HG02571 (cell line): ENCODE measurements around the gene DMD.
"Not testable (repeated sequence)": the region's sequence is repeated elsewhere in the genome, so short reads cannot be mapped to it uniquely, and the experiment has no call there.

Source experiments
- ATAC-seq: cut with Tn5 transposase; IDR thresholded peaks from one replicate; pipeline ENCODE4 v1.9.1; 2021; ENCODE audit warnings: mild to moderate bottlenecking, moderate library complexity; ENCODE audit not compliant: unreplicated experiment

The DMD gene

DNA sequence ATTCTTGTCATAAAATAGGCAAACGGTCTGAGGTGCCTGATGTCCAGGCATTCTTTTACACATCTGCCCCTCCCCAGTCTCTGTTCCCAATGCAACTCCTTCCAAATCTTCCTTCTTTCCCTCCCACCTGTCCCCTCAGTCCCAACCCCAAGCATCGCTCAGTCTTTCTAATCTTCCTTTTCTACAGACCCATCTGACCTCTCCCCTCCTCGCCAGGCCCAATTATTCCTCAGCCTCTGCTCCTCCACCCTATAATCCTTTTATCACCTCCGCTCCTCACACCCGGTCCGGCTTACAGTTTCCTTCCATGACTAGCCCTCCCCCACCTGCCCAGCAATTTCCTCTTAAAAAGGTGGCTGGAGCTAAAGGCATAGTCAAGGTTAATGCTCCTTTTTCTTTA is 1832.4 kb downstream of the DMD start:
- ATAC-seq = not testable (repeated sequence)

DNA sequence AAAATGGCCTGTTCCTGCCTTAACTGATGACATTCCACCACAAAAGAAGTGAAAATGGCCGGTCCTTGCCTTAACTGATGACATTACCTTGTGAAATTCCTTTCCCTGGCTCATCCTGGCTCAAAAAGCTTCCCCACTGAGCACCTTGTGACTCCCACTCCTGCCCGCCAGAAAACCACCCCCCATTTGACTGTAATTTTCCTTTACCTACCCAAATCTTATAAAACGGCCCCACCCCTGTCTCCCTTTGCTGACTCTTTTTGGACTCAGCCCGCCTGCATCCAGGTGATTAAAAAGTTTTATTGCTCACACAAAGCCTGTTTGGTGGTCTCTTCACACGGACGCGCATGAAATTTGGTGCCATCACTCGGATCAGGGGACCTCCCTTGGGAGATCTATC is 1833.5 kb downstream of the DMD start:
- not testable (repeated sequence) for ATAC-seq

- no peak for ATAC-seq
Observed at GRCh38 chrX:31376408-31377022, 1834.8 kb downstream of the DMD start.

GRCh38 chrX:31374786-31375185 is 1836.6 kb downstream of the DMD start:
- ATAC-seq = no peak

DNA sequence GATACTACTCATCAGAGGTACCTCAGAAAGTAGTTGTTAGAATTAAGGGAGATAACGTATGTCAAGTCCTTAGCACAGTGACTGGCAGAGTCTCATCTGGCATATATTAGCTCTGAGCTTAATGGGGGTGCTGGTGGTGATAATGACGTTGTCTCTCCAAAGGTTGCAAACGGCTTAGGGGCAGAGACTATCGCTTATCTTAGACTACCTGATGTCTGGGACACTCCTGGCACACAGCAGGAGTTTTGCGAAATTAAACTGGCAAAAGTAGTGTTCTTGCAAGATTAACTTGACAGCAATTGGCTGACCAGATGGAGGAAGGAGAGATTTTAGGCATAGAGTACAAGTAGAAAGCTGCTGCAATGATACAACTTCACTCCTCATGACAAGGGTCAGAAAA is 1839.4 kb downstream of the DMD start:
- ATAC-seq = no peak

GRCh38 chrX:31367816-31368215 is 1843.5 kb downstream of the DMD start:
- no peak for ATAC-seq

- ATAC-seq = no peak
Observed at GRCh38 chrX:31366041-31366440, 1845.3 kb downstream of the DMD start.

GRCh38 chrX:31356275-31357212 is 1854.8 kb downstream of the DMD start:
- ATAC-seq = no peak

DNA sequence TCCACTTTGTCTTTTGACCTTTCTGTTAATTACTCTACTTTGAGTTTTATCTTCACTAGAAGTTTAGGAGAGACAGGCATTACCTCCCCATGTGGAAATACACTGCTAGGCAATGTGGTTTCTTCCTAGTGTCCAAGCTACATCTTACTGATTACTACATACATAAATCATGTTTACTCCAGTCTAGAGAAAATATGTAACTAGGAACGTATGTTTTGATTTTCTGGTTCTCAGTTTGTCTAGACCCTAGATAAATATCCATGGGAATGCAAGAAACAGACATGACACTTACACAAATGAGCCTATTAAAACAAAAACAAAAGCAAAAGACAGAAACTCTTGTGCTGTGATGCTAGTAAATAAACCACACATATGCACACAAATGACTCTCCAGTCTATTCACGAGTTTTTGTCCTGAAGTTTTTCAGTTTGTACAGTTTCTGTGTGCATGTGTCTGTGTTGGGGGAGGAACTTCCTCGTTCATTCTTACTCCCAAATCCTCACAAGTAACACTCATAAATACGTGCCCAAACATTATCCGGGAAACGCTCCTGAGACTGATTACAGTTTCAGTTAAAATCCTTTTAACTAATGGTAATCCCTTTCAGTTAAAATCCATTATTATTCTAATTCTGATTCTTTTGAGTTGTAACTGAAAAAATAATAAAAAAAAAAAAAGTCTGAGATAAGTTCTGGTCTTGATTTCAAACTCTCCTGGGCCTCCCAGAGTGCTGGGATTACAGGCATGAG is 1856.0 kb downstream of the DMD start:
- no peak for ATAC-seq

GRCh38 chrX:31353095-31353494 is 1858.3 kb downstream of the DMD start:
- no peak for ATAC-seq

DNA sequence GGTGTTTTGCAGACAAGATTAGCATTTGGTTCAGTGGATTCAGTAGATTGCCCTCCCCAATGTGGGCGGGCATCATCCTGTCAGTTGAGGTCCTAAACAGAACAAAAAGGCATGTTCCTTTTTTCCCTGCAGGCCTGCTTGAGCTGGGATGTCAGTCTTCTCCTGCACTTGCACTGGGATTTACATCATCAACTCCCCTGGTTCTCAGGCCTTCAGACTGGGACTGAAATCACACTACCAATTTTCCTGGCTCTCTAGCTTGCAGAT is 1860.6 kb downstream of the DMD start:
- ATAC-seq = no peak

- no peak for ATAC-seq
Observed at GRCh38 chrX:31349515-31349914, 1861.8 kb downstream of the DMD start.

GRCh38 chrX:31340587-31340986 is 1870.8 kb downstream of the DMD start:
- ATAC-seq = no peak

- no peak for ATAC-seq
Observed at GRCh38 chrX:31338991-31339350, 1872.4 kb downstream of the DMD start.

DNA sequence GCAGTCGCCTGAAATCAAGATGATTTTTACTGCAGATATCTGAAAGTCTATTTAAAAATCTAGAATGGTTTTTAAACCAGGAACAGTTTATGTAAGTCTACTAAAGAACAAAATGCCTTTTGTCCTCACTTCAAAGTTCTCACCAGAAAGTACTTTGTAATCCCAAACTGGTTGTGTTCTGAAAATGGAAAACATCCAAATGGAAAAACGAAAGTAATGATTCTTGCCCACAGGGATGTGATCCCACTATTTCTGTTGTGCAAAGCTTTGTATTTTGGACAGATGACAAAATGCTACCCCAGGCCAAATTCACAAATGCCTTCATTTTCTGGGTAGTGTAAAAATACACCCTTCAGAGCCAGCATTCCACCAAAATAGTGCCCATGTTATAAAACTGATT is 1874.0 kb downstream of the DMD start:
- no peak for ATAC-seq

GRCh38 chrX:31336419-31336818 is 1874.9 kb downstream of the DMD start:
- ATAC-seq = no peak

DNA sequence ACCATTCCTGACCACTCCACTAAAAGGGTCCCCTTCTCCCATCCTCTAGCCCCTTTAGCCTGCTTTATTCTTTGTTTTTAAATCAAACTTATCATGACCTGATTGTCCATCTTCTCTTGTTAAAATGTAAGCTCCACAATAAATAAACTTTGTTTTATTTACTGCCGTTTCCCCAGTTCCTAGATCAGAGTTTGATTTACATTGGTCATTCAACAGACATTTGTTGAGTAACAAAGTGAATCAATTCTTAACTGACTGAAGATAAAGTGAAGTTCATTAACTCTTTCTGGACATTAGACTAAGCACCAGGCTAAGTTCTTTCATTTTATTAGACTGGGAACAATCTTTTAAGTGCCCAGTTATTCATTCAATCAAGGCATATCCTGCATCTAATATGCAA is 1876.4 kb downstream of the DMD start:
- no peak for ATAC-seq

DNA sequence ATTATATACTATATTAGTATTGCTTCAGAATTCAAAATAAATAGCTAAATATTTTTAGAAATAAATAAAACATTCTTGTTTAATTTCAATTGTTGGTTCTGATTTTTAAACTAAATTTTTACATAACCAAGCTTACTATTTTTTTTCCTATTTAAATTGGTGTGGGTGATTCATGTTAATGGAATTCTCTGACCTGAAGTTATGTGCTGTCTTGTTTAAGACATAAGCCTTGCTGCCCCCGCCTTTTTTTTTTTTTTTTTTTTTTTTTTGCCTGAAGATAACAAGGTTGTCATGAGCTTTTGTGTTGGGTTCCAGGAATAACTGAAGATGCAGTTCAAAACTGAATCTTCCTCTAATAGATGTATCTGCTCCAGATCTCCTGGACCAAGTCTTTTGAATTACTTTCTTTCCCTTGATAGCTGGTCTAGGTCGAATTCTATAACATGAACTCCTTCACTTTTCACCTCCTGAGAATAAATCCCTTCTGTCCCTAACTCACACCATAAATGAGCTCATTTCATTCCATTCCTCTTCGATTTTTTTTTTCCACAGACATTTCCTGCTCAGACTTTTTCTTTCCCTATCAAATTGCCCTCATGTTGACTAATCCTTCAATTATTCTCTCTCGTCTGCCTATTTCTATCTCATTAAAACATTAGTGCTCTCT is 1878.1 kb downstream of the DMD start:
- no peak for ATAC-seq

DNA sequence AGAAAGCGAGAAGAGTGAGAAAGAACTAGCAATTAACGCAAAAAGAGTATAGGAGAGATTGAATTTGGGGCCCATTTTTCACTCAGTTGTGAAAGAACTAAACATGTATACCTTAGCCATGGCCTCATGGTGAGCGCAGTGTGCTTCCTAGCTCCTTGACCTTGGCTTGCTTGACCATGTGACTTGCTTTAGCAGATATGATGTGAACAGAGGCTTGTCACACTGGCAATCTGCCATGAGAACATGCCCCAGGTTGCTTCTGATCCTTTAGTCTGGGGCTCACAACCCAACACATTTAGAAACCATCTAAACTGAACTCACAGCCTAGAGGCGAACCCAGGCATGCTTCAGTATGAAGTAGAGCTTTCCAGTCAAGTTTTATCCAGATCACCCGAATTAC is 1879.4 kb downstream of the DMD start:
- no peak for ATAC-seq

- no peak for ATAC-seq
Observed at GRCh38 chrX:31331015-31331414, 1880.3 kb downstream of the DMD start.

GRCh38 chrX:31329298-31329697 is 1882.1 kb downstream of the DMD start:
- no peak for ATAC-seq
